CD4-positive, alpha-beta T cell treated with Interleukin-4 for 1 hour (primary cell): Measurements from ENCODE around the gene ITM2C.

Experiments
- DNase-seq, 2 donors: peaks; one replicate each; pipeline ENCODE4 v3.0.0-alpha.2; 2020 to 2022

The ITM2C gene, protein sequence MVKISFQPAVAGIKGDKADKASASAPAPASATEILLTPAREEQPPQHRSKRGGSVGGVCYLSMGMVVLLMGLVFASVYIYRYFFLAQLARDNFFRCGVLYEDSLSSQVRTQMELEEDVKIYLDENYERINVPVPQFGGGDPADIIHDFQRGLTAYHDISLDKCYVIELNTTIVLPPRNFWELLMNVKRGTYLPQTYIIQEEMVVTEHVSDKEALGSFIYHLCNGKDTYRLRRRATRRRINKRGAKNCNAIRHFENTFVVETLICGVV

DNA sequence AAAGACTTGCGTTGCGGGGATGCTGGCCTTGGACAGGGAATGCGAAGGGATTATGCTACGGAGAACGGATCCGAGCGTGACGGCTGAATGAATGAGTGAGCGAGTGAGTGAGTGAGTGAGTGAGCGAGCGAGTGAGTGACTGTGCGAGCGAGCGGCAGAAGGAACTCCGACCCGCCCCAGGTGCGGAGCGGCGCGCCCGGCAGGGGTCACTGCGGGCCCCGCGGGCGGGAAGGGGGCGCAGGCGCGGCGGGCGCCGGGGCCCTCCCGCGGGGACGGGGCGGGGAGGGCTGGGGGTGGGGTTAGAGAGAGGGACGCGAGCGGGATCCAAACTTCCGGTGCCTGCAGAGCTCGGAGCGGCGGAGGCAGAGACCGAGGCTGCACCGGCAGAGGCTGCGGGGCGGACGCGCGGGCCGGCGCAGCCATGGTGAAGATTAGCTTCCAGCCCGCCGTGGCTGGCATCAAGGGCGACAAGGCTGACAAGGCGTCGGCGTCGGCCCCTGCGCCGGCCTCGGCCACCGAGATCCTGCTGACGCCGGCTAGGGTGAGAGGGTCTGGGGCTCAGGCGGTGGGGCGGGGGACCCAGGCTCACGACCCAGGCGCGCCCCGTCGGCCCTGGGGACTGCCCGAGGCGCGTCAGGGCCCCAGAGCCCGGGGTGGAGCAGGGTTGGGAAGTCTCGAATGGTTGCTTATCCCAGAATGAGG lies at the start of gene ITM2C:
Gene ITM2C, plus strand, starts transcription at position 338 of the 702 bp plus-strand sequence. Its CDS starts 84 bp downstream, at position 422.
- peak; percentile 72 to 75 for DNase-seq

GRCh38 chr2:230815088-230815487 lies 49.7 kb upstream of the ITM2C start:
- no peak for DNase-seq

DNA sequence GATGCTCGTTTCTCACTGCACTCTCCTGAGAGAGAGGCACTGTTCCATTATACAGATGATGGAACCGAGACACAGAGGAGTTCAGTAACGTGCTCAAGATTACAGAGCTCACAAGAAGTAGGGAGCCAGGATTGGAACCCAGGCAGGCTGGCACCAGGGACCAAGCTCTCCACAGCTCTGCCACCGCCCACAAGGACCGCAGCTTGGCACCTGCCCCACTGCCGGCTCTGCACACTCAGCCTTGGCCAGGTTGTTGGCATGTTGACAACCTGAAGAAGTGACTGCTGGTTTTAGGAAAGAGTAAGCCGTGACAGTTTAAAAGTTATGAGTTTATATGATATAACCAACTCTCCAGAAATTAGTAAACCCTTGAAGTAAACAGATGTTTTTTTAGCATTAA lies 48.0 kb upstream of the ITM2C start:
- DNase-seq, result no peak

DNA sequence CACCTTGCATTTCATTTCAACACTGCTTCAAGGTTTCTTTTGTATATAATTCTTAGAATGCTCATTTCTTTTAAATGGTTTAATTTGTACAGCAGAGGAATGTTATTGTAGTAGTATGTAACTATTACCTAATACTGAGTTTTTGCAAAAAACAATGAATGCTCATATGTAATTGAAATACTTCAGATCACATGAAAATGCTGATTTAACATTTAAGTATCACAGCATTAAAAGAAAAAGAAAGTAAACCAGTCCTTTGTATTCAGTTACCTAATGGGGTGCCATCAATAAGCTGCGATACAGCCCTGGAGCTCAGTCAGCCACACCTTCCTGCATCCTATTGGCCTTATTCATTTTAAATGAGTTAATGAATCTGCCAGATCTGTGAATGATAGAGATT lies 45.3 kb upstream of the ITM2C start:
- no peak for DNase-seq

DNA sequence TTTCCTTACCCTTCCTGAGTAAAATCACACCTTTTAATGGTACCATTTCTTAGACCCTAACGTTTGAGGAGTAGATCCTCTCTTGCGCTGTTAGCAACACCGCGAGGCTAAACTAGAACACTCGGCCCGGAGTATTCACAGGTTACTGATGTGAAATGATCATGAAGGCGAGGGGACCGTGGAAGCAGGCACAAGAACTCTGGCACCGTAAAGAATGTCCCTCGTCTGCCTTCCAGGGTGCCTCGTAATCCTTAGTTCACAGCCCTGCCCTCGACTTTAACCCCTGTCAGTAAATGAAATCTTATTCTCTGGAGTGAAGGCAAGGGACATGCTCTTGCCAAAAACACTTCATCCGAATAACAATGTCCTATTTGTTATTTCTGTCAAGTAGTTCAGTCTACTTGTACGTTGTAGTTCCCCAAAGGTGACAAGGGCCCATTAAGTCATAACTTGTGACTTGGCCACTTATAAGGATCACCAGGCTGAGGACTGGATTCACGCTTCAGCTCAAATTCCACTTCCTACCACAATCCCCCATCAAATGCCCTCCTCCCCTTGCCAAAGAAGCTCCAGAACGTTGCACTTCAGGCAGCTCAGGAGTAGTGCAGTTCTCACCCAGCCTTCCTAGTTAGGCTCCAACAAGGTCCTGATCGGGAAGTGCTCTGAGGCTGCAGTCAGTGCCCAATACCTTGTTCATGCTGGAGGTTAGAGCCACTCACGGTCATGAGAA lies 43.3 kb upstream of the ITM2C start:
- no peak for DNase-seq

DNA sequence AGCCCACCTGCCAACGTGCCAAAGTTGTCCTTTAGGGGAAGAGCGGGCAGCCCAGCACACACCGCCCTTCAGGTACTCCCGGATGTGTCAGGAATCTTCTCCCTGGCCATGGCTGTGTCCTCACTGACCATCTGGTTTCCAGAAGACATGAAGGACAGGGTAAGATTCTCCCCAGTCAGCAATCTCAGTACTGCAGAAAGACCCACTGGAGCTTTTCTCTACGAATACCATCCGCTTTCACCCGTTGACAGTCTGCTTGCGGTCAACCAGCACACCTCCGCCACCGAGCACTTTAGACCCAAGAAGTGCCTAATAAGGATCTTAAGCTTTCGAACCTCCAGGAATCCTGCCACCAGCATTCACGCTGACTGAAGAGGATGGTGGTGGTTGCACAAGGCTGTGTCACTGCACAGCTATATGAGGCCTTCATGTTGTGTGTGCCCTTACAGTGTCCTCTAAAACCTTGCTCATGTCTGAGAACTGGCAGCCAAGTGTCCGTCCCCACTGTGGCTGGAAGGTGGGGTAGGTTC lies 42.7 kb upstream of the ITM2C start:
- DNase-seq, result no peak

DNA sequence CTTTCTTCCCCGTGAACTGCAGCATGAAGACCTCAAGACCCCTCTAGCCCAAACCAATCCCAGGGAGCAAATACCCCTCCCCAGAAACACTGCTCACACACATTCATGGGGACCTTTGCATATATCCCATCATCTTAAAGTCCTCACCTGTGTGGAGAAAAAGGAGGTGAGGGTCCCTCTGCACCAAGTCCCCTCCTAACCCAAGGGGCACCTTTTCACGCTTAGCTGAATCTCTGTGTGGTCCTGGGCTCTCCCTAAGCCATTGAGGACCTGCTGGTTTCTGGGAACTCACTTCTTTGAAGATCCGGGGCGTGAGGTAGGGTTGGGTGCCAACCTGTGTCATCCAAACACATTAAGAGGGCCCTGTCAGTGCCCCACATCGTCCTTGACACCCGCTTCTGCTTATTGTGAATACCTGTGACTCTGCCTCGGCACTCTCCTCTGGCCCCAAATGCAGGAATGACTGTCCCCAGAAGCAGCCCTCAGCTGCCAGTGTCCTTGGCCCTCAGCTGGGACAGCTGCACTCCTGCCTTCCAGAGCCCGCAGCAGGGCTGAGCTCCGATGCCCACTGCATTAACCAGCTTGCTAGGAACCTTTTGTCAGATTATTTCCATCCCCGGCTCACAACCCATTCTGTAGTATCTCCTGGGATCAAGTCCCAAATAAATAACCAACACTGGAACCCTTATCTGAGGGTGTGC lies 41.3 kb upstream of the ITM2C start:
- no peak for DNase-seq

- peak; percentile 61 to 82 for DNase-seq
These were observed 40.2 kb upstream of the ITM2C start for GRCh38 chr2:230824406-230824978.

DNA sequence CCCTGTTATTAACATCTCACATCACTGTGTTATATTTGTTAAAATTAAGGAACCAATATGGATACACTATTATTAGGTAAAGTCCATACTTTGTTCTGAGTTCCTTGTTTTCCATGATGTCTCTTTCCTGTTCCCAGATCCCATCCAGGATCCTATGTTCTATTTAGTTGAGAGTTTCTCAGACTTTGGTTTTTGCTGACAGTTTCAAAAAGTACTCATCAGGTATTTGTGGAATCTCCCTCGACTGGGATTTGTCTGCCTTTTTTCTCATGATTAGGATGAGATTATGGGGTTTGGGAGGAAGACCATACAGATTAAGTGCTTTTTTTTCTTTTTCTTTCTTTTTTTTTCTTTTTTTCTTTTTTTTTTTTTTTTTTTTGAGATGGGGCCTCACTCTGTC lies 39.4 kb upstream of the ITM2C start:
- no peak for DNase-seq

GRCh38 chr2:230827774-230828271 lies 36.9 kb upstream of the ITM2C start:
- no peak for DNase-seq

- DNase-seq, result no peak
These were observed 36.3 kb upstream of the ITM2C start for GRCh38 chr2:230828272-230828961.

DNA sequence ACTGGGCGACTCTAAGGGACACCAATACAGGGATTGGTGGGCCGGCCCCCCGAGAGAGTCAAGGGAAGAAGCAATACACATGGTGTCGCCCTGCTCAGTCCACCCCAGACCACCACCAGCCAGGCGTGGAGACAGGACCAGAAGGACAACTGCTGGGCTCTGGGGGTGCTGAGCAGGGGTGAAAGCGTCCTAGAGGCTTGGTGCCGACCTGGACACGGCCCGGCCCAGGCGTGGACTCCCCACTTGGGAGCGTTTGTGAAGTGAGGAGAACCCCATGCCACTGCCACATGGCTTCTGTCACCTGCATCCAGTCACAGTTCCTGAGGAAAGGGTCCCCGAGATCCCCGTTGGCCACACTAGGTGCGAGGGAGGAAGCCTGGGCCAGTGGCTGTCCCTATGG lies 35.4 kb upstream of the ITM2C start:
- DNase-seq, result no peak

DNA sequence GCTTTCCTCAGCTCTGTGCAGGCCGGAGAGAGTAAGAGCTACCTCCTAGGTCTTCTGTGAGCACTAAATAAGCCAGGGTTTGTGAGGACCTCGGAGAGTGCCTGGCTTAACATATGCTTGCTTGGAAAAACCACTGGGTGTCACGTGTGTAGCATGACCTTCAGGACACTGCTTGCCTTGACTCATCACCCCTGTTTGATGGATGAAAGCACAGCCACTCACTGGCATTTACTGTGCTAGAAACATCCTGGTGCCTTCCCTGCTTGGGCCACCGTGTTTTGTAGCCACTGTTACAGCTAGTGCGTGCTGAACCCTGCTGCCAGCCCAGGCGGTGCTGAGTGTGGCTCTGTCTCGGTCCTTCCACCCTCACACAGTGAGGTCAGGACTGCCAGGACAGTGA lies 34.8 kb upstream of the ITM2C start:
- no peak for DNase-seq

DNA sequence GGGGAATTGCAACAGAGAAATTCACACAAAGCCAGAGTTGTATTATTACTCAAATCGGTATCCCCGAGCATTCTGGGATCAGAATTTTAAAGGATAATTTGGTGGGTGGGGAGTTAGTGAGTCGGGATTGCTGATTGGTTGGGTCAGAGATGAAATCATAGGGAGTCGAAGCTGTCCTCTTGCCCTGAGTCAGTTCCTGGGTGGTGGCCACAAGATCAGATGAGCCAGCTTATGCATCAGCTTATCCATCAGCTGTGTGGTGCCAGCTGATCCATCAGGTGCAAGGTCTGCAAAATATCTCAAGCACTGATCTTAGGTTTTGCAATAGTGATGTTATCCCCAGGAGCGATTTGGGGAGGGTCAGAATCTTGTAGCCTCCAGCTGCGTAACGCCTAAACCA lies 34.3 kb upstream of the ITM2C start:
- no peak for DNase-seq

GRCh38 chr2:230840301-230840700 lies 24.4 kb upstream of the ITM2C start:
- no peak for DNase-seq

DNA sequence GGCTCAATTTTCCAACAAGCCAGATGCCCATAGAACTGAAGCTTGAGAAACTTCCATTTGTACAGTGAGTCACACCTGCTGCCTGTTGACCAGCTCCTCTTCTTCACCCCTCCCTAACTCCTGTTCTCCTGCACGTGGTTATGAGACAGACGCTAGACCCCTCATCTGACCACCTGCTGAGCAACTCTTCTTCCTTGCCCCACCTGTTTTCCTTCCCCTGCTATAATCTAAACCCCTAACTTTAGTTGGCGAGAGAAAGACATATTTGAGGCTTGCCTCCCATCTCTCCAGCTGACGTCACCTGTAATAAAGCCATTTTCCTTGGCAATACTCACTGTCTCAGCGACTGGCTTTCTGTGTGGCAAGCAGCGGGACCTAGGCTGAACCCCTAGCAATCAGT lies 22.3 kb upstream of the ITM2C start:
- DNase-seq, result no peak

- no peak for DNase-seq
These were observed 21.6 kb upstream of the ITM2C start for GRCh38 chr2:230843132-230843531.

DNA sequence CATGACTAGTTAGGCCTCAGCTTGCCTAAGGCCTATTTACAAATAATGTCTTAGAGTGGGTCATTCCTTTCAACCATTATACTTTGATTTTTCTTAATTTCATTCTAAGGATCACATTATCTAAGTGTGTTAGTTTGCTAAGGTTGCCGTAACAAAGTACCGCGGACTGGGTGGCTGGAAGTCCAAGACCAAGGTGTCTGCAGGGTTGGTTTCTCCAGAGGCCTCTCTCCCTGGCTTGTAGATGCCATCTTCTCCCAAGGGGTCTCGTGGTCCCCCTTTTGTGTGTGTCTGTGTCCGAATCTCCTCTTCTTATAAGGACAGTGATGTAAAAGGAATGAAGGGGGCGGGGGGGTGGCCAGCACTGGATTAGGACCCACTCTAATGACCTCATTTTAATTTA lies 18.4 kb upstream of the ITM2C start:
- no peak for DNase-seq

DNA sequence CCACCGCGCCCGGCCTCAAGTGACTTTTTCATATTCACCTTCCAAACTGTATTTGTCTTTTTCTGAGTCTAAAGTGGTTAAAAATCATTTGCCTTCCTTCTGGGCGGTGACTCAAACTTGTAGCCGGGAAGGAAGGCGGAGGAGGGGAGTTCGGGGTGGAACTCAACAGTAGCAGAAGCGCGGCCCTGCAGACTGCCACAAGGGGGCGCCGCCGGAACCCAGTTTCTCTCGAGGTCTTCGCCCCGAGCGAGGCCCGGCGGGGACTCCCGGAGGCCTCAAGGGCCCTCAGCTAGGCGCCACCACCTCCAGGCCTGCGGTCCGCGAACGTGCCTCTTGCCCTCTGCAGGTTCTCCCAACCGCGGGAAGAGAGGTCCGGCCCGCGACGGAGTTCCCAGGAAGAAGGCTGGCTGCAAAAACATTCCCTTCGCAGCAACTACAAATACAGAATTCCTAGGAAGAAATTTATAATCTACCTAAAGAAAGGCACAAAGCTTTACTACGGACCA lies 16.8 kb upstream of the ITM2C start:
- DNase-seq, result peak; percentile 82 to 85

GRCh38 chr2:230849633-230850357 lies 14.9 kb upstream of the ITM2C start:
- peak; percentile 69 to 72 for DNase-seq

- DNase-seq, result no peak
These were observed 14.4 kb upstream of the ITM2C start for GRCh38 chr2:230850358-230850658.
